ENCODE results near the gene BCAS1. TPM values are rescaled to one million over a fixed set of nuclear protein-coding genes. Genes with fewer than 3 reads are reported as not detected.

Gene BCAS1
- total RNA-seq, 2 donors from 2014 or later = not detected

DNA sequence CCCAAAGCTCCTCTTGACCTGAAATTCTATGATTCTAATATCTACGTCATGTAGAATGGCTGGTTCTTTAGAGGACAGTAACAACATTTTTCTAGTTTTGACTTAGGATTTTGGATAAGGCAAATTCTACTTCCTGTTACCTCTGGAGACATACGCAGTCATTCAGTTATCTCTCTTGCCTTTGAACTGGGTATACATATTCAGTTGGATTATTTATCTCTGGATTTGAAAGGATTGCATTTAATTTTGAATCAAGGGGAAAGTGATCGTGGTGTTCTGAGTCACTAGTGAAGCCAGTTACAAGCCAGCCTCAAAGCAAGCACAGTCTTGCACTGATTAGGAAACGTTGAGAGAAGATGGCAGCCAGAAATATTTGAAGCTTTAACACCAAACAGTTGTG is 35.3 kb upstream of the BCAS1 start:
- peaks cover 13% of the 10 kb centered on the region for H3K4me1 ChIP-seq (ENCODE audit: control insufficient read depth, insufficient read depth, low read length)
- Mint-ChIP-seq H3K4me1 (peaks cover 45% of the 10 kb centered on the region), H3K27ac (no peak overlapping the region), H3K36me3 (ENCODE audit: low read depth) (no peaks in the 10 kb centered on the region), H3K27me3 (ENCODE audit: insufficient read depth) (no peaks in the 10 kb centered on the region), H3K9me3 (no peaks in the 10 kb centered on the region), H3K4me3 (no peak overlapping the region)
- H3K27ac ChIP-seq (ENCODE audit: low read depth, low read length) = no peak overlapping the region
- no peak overlapping the region for H3K9ac ChIP-seq (ENCODE audit: extremely low read depth, low read length, poor library complexity, severe bottlenecking)
- H3K4me3 ChIP-seq (ENCODE audit: low read length) = no peak overlapping the region
- H3K27me3 ChIP-seq (ENCODE audit: control insufficient read depth, insufficient read depth, low read length, poor library complexity, severe bottlenecking) = no peaks in the 10 kb centered on the region
- TF ChIP-seq, protein P1, sequence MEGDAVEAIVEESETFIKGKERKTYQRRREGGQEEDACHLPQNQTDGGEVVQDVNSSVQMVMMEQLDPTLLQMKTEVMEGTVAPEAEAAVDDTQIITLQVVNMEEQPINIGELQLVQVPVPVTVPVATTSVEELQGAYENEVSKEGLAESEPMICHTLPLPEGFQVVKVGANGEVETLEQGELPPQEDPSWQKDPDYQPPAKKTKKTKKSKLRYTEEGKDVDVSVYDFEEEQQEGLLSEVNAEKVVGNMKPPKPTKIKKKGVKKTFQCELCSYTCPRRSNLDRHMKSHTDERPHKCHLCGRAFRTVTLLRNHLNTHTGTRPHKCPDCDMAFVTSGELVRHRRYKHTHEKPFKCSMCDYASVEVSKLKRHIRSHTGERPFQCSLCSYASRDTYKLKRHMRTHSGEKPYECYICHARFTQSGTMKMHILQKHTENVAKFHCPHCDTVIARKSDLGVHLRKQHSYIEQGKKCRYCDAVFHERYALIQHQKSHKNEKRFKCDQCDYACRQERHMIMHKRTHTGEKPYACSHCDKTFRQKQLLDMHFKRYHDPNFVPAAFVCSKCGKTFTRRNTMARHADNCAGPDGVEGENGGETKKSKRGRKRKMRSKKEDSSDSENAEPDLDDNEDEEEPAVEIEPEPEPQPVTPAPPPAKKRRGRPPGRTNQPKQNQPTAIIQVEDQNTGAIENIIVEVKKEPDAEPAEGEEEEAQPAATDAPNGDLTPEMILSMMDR (conservative IDR thresholded peaks at IDR 0.05) = no peak
- 86 to 100% methylated on average over 2 to 4 of the region's 4 CpGs for WGBS, 2 experiments (ENCODE audit: insufficient coverage in 1 of 2, insufficient read length in 1 of 2)
- no peaks in the 10 kb centered on the region for H3K9me3 ChIP-seq (ENCODE audit: control insufficient read depth, low read length)
- DNase-seq = no peak
- H3K36me3 ChIP-seq (ENCODE audit: control insufficient read depth, insufficient read depth, low read length) = no peaks in the 10 kb centered on the region

DNA sequence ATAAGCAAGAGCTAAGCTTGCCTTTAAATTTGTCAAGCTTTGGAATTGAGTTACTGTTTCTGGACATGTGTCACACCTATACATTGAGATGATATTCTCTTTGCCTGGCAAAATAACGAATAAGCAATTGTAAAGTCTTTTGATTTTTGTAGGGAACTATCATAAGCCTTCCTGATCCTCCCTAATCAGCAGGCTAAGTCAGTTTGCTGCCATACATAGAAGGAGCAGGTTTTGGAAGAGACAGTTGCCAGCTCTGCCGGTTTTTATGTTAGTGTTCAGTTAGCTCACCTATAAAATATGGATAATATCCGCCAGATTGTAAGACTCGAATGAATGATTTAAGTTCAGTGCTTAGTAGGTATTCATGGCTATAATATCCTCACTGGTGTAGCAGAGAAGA is 34.4 kb upstream of the BCAS1 start:
- Histone ChIP-seq H3K4me3 (ENCODE audit: low read length) (no peak overlapping the region), H3K9me3 (ENCODE audit: control insufficient read depth, low read length) (no peaks in the 10 kb centered on the region), H3K27ac (ENCODE audit: low read depth, low read length) (no peak overlapping the region), H3K9ac (ENCODE audit: extremely low read depth, low read length, poor library complexity, severe bottlenecking) (no peak overlapping the region), H3K27me3 (ENCODE audit: control insufficient read depth, insufficient read depth, low read length, poor library complexity, severe bottlenecking) (no peaks in the 10 kb centered on the region), H3K36me3 (ENCODE audit: control insufficient read depth, insufficient read depth, low read length) (no peaks in the 10 kb centered on the region), H3K4me1 (ENCODE audit: control insufficient read depth, insufficient read depth, low read length) (peaks cover 13% of the 10 kb centered on the region)
- Mint-ChIP-seq H3K27ac (no peak overlapping the region), H3K36me3 (ENCODE audit: low read depth) (no peaks in the 10 kb centered on the region), H3K4me1 (peaks cover 45% of the 10 kb centered on the region), H3K4me3 (peak overlapping the region; percentile 10), H3K27me3 (ENCODE audit: insufficient read depth) (no peaks in the 10 kb centered on the region), H3K9me3 (peaks cover 4% of the 10 kb centered on the region)
- TF ChIP-seq, protein P1 (conservative IDR thresholded peaks at IDR 0.05) = no peak
- WGBS, 2 experiments (ENCODE audit: insufficient coverage in 1 of 2, insufficient read length in 1 of 2) = 92 to 96% methylated on average over 3 to 4 of the region's 4 CpGs
- DNase-seq = no peak

DNA sequence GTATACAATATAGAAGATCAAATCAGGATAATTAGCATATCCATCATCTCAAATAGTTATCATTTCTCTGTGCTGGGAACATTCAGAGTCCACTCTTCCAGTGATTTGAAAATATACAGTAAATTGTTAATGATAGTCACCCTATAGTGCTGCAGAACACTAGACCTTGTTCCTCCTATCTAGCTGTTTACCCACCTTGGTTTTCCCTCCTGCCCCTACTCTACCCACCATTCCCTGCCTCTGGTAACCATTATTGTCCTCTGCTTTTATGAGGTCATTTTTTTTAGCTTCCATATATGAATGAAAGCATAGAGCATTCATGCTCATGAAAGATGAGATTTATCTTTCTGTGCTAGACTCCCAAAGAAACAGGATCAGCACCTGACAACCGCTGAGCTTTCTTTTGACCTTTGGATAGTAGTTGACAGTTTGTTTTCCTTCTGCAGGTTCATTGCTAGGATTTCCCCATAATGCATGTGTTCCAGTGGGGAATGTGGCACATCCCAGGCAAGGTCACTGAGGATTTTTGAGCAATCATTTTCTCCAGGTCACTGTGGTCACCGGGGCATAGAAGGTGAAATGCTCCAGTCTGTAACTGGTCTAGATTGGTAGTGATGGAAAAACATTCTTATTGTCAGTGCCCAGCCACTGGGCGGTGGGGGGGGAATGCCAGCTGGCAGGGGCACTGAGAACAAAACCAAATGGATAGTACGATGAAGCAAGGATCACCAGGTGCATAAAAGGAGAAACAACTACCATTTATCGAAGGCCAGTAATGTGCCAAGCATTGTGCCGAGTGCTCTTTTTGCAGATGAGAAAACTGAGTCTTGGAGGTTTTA is 33.6 kb upstream of the BCAS1 start:
- H3K27me3 ChIP-seq (ENCODE audit: control insufficient read depth, insufficient read depth, low read length, poor library complexity, severe bottlenecking) = no peaks in the 10 kb centered on the region
- H3K27ac ChIP-seq (ENCODE audit: low read depth, low read length) = no peak overlapping the region
- H3K4me3 ChIP-seq (ENCODE audit: low read length) = no peak overlapping the region
- H3K36me3 ChIP-seq (ENCODE audit: control insufficient read depth, insufficient read depth, low read length) = no peaks in the 10 kb centered on the region
- TF ChIP-seq, protein P1 (conservative IDR thresholded peaks at IDR 0.05) = peak; percentile 17
- H3K9ac ChIP-seq (ENCODE audit: extremely low read depth, low read length, poor library complexity, severe bottlenecking) = no peak overlapping the region
- H3K9me3 ChIP-seq (ENCODE audit: control insufficient read depth, low read length) = no peaks in the 10 kb centered on the region
- no peak for DNase-seq
- H3K4me3 Mint-ChIP-seq = no peak overlapping the region
- H3K9me3 Mint-ChIP-seq = peaks cover 4% of the 10 kb centered on the region
- 86 to 92% methylated on average over 6 of the region's 6 CpGs for WGBS, 2 experiments (ENCODE audit: insufficient coverage in 1 of 2, insufficient read length in 1 of 2)
- H3K4me1 Mint-ChIP-seq = peaks cover 45% of the 10 kb centered on the region
- no peak overlapping the region for H3K27ac Mint-ChIP-seq
- H3K4me1 ChIP-seq (ENCODE audit: control insufficient read depth, insufficient read depth, low read length) = peaks cover 13% of the 10 kb centered on the region
- H3K36me3 Mint-ChIP-seq (ENCODE audit: low read depth) = no peaks in the 10 kb centered on the region
- H3K27me3 Mint-ChIP-seq (ENCODE audit: insufficient read depth) = no peaks in the 10 kb centered on the region
